Dedifferentiated amniotic fluid mesenchymal stem cell (primary cell): ENCODE results near the gene GRM5.
A peak's percentile ranks its signal among the peaks of the same experiment; 100 is the strongest.

Experiments used
- DNase-seq: peaks from one replicate; pipeline ENCODE4 v3.0.0-alpha.2; 2016; ENCODE audit errors: extremely low spot score

The GRM5 gene

GRCh38 chr11:88618327-88619070 is 447.3 kb downstream of the GRM5 start:
- DNase-seq: no peak

GRCh38 chr11:88617226-88617625 is 448.6 kb downstream of the GRM5 start:
- no peak for DNase-seq

GRCh38 chr11:88604260-88604659 is 461.5 kb downstream of the GRM5 start:
- DNase-seq: peak; percentile 21

- DNase-seq: no peak
Measured at GRCh38 chr11:88603091-88603867, 462.5 kb downstream of the GRM5 start.

GRCh38 chr11:88597387-88597786 is 468.4 kb downstream of the GRM5 start:
- no peak for DNase-seq

- no peak for DNase-seq
Measured at GRCh38 chr11:88596786-88597185, 469.0 kb downstream of the GRM5 start.

GRCh38 chr11:88594274-88594950 is 471.4 kb downstream of the GRM5 start:
- no peak for DNase-seq

GRCh38 chr11:88590361-88590760 is 475.4 kb downstream of the GRM5 start:
- DNase-seq: no peak

GRCh38 chr11:88583251-88583650 is 482.5 kb downstream of the GRM5 start:
- DNase-seq: no peak

- DNase-seq: no peak
Measured at GRCh38 chr11:88579466-88579865, 486.3 kb downstream of the GRM5 start.

- DNase-seq: no peak
Measured at GRCh38 chr11:88576741-88577140, 489.0 kb downstream of the GRM5 start.

GRCh38 chr11:88575916-88576315 is 489.9 kb downstream of the GRM5 start:
- no peak for DNase-seq

GRCh38 chr11:88569342-88569741 is 496.4 kb downstream of the GRM5 start:
- no peak for DNase-seq

- DNase-seq: peak; percentile 38
Measured at GRCh38 chr11:88555829-88556202, 510.0 kb downstream of the GRM5 start.

- peak; percentile 95 for DNase-seq
Measured at GRCh38 chr11:88555018-88555828, 510.6 kb downstream of the GRM5 start.

- DNase-seq: no peak
Measured at GRCh38 chr11:88553204-88553603, 512.6 kb downstream of the GRM5 start.

GRCh38 chr11:88552379-88553062 is 513.3 kb downstream of the GRM5 start:
- no peak for DNase-seq

- no peak for DNase-seq
Measured at GRCh38 chr11:88544656-88545280, 521.0 kb downstream of the GRM5 start.

GRCh38 chr11:88543902-88544655 is 521.7 kb downstream of the GRM5 start:
- peak; percentile 92 for DNase-seq

GRCh38 chr11:88541006-88541405 is 524.8 kb downstream of the GRM5 start:
- no peak for DNase-seq
